Raji (cell line): Measurements from ENCODE around the gene TPPP2.
A peak's percentile ranks its signal among the peaks of the same experiment; 100 is the strongest.

Experiments
- POLR2A ChIP-seq: IDR thresholded peaks from 2 replicates; pipeline ENCODE4 v1.6.1; 2011; ENCODE audit warnings: low read depth, low read length, control low read depth; ENCODE audit not compliant: insufficient read depth

The TPPP2 gene

DNA sequence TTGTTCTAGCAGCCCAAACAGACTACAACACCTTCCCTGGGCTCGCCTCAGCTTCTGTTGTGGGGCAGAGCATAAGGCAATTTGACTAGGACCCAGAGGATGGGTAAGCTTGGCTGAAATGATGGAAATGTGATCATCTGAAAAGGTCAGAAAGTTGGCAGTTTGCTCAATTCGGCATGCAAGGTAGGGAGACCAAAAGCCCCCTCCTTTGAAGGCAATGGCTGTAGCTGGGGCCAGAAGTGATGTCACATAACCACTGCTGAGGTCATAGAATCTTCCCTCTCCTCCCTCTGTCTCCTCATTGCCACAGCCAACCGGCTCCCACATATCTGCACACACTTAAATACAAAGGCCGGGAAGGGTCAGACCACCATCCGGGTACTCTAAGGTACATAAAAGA is at the start of gene TPPP2:
TSS of gene TPPP2 (plus strand) at position 301 of the 400 bp plus-strand sequence. CDS start 365 bp downstream, outside the sequence.
- TF ChIP-seq POLR2A = no peak

GRCh38 chr14:20980906-20981305 is 49.1 kb upstream of the TPPP2 start:
- TF ChIP-seq POLR2A = no peak

- no peak for TF ChIP-seq POLR2A
Observed at GRCh38 chr14:20982646-20983369, 47.2 kb upstream of the TPPP2 start.

DNA sequence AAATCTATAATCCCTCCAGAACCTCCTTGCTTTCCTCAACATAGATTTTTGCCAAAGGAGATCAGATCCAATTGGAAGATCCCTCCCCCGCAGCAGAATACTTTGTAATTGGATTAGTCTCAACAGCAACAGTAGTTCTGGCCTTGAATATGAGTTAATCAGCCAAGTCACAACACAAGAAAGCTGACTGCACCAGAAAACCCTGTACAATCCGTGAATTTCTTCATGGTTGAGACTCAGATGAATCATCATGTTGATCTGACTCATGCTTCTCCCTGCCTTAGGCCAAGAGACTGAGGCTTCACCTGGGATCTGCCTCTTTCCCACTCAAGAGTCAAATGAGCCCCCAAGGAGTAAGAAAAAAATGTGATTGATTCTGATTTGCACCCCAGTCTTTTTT is 43.2 kb upstream of the TPPP2 start:
- no peak for TF ChIP-seq POLR2A

DNA sequence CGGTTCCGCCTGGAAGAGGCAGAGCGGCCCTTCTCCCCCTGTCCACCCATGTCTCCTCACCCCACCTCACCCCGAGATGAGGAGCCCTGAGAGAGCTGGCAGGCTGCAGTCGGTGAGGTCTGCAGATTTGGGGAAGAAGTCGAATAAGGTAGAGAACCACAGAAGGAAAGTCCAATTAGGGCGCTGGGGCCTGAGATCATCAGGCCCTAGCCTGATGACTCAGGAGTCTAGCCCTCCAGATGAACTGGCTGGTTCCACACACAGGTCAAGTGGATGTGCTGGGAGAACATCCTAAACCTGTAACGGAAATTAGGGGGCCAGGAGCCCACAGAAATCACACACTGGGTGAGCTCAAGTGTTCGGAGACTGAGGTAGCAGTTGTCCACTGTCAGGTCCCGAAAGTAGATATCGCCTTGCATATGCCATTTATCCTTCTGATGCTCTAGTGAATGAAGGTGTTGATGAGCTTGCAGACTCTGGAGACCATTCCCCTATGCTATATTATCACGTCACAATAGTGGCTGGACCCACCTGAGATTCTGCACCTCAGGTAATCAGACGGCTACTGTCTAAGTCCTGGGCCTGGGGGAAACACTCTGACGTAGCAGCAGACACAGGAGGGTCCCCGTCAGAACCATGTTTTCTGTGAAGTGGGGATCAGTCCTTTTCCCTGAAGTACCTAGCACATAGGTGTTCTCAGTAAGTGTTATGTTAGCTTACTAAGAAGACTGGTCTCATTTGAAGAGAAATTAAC is 41.1 kb upstream of the TPPP2 start:
- no peak for TF ChIP-seq POLR2A

- no peak for TF ChIP-seq POLR2A
Observed at GRCh38 chr14:20989471-20989786, 40.6 kb upstream of the TPPP2 start.

DNA sequence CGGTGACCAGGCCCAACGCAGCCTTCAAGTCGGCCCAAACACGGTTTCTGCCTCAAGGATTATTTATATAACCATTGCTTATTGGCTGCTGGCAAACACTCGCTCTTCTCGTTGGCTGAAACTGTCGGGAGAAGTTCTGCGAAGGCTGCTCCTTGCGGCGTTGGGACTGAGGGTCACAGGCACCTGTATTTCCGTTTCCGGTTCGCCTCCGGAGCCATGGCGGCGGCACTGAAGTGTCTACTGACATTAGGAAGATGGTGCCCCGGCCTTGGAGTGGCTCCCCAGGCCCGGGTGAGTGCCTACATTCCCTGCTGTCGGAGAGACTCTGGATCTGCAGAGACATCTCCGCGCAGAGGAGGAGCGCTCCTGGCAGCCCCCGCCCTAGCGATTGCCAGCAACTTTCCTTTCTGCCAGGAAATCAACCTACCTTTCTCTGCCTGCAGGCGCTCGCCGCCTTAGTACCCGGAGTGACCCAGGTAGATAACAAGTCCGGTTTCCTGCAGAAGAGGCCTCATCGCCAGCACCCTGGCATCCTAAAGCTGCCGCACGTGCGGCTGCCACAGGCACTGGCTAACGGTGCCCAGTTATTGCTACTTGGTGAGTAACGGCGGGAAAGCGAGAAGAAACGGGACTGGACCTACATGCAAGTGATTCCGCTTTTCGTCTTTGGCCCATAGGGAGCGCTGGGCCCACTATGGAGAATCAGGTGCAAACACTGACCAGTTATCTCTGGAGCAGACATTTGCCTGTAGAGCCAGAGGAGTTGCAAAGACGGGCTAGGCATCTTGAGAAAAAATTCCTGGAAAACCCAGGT is 40.0 kb upstream of the TPPP2 start, which contains the start of gene METTL17:
TSS of gene METTL17 (plus strand) at position 194 of the 814 bp plus-strand sequence. CDS start at position 217, 23 bp downstream.
- peak; percentile 95 for TF ChIP-seq POLR2A

DNA sequence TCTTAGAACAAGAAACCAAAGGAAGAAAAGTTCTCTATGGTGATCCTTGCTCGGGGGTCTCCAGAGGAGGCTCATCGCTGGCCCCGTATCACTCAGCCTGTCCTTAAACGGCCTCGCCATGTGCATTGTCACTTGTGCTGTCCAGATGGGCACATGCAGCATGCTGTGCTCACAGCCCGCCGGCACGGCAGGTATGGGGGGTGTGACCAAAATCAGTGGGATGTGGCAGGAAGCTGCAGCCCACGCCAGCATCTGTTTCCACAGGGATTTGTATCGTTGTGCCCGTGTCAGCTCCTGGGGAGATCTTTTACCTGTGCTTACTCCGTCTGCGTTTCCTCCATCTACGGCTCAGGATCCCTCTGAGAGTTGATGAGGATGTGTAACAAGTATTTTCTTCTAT is 33.5 kb upstream of the TPPP2 start:
- no peak for TF ChIP-seq POLR2A

DNA sequence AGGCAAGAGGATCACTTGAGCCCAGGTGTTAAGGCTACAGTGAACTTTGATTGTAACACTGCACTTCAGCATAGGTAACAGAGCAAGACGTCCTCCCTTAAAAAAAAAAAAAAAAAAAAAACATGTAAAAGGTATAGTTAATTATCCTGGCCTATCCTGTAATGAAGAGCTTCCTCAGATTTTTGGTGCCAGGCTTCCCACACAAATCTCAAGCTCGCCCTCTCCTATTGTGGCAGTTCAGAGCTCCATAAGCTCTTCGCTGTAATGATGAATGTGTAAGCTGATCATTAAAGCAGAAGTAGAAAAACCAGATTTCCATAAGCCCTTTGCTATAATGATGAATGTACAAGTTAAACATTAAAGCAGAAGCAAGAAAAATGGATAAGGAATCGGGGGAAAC is 32.9 kb upstream of the TPPP2 start:
- no peak for TF ChIP-seq POLR2A

DNA sequence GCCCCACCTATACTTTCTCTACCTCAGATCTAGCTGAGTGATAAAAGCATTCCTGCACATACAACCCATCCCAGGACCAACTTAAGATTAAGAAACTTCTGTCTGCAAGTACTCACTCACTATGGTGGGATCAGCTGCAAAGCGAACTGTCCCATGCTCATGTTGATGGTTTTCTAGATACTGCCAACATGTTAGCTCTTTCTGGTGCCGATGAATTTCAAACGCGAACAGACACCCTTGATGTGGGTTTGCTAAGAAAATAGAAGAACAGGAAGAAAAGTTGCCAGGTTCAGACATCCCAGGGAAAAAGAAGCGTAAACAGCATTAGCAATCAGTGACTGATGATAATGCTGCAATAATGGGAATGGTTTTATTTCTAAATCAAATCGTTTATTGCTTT is 32.5 kb upstream of the TPPP2 start:
- TF ChIP-seq POLR2A = no peak

DNA sequence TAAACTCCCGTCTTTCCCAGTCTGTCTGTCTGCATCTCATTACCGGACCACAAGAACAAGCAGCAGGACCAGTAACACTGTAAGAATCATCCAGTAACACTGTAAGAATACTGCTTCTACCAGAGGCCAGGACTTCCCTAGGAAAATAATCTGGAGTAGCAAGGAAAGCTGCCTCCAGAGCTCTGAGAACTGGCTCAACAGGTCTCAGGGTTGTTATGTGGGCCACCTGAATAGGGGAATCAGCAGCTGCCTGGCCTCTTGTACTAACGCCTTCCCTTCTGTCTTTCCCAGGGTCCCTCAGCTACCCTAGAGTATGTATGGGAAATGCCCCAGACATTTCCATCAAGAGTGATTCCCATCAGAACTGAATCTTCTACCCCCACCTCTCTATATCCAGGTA is 31.9 kb upstream of the TPPP2 start:
- TF ChIP-seq POLR2A = no peak

DNA sequence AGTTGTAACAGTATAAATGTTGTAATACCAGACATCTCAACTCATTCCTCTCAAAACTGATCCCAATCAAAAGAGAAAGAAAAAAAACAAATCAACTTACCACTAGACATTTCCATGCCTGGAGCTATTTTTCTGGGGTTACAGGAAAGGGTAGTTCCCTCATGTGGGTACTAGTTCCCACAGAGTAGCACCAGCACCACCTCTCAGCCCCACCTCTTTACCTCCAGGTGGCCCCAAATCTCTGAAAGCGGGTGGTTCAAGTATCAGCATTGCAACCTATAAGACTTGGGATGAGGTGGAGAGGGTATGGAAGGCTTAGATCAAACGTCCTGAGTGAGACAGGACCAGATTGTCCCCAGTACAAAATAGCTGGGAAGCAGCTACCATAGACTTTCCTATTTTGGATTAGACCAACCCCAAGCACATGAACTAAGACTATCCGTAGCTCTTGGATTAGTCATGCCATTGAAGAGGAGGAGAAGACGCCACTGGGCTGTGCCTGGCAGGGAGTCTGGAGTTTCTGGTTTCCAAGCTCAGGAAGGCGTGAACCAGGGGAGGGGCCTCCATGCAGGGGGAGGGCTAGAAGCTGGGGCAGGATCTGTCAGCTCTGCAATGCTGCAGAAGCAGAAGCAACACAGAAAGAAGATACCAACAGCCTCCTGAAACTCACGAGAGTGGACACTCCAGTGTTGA is 31.2 kb upstream of the TPPP2 start, which contains the start of gene SLC39A2:
TSS of gene SLC39A2 (plus strand) at position 620 of the 693 bp plus-strand sequence. CDS start 154 bp downstream, outside the sequence.
- TF ChIP-seq POLR2A = no peak

GRCh38 chr14:20999591-20999990 is 30.4 kb upstream of the TPPP2 start:
- TF ChIP-seq POLR2A = no peak

DNA sequence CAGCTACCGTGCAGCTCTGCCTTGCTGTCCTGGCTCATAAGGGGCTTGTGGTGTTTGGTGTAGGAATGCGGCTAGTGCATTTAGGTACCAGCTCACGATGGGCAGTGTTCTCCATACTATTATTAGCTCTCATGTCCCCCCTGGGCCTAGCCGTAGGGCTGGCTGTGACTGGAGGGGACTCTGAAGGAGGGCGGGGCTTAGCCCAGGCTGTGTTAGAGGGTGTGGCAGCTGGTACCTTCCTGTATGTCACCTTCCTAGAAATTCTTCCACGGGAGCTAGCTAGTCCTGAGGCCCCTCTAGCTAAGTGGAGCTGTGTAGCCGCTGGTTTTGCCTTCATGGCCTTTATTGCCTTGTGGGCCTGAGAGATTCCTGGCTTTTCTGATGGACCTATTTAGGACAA is 28.8 kb upstream of the TPPP2 start:
- no peak for TF ChIP-seq POLR2A
